NCI-H2171 treated with DMSO at 0.1 percent for 48 hours (cell line): ENCODE results near the gene KRTAP10-6.
"Not testable (repeated sequence)": the region's sequence is repeated elsewhere in the genome, so short reads cannot be mapped to it uniquely, and the experiment has no call there.

Experiments used
- DNase-seq: peaks from one replicate; lab custom pipeline; 2025; lab: John Stamatoyannopoulos, UW

The KRTAP10-6 gene

GRCh38 chr21:44557491-44558328 lies 34.6 kb downstream of the KRTAP10-6 start:
- DNase-seq = no peak

GRCh38 chr21:44556879-44557278 lies 35.4 kb downstream of the KRTAP10-6 start:
- no peak for DNase-seq

- DNase-seq = no peak
These were observed 37.0 kb downstream of the KRTAP10-6 start for GRCh38 chr21:44555200-44555875.

GRCh38 chr21:44552681-44553080 lies 39.6 kb downstream of the KRTAP10-6 start:
- no peak for DNase-seq

GRCh38 chr21:44552136-44552535 lies 40.2 kb downstream of the KRTAP10-6 start:
- no peak for DNase-seq

GRCh38 chr21:44551340-44551961 lies 40.9 kb downstream of the KRTAP10-6 start, which contains the start of gene KRTAP10-2:
TSS of gene KRTAP10-2 (minus strand) at chr21:44551505. CDS start at chr21:44551458, 47 bp downstream.
- no peak for DNase-seq

GRCh38 chr21:44550807-44551206 lies 41.5 kb downstream of the KRTAP10-6 start:
- no peak for DNase-seq

GRCh38 chr21:44550285-44550684 lies 42.0 kb downstream of the KRTAP10-6 start:
- not testable (repeated sequence) for DNase-seq

- DNase-seq = no peak
These were observed 42.6 kb downstream of the KRTAP10-6 start for GRCh38 chr21:44549525-44550211.

GRCh38 chr21:44548922-44549321 lies 43.4 kb downstream of the KRTAP10-6 start:
- DNase-seq = no peak

- DNase-seq = no peak
These were observed 43.9 kb downstream of the KRTAP10-6 start for GRCh38 chr21:44548381-44548780.

- peak; percentile 69 for DNase-seq
These were observed 44.5 kb downstream of the KRTAP10-6 start for GRCh38 chr21:44547656-44548331.

GRCh38 chr21:44544566-44544965 lies 47.7 kb downstream of the KRTAP10-6 start:
- DNase-seq = no peak

- DNase-seq = no peak
These were observed 49.6 kb downstream of the KRTAP10-6 start for GRCh38 chr21:44542716-44543115.
